A549 treated with GW870086 at 1 μM for 4 hours (cell line): ENCODE data around the gene DNAJC8. TPM values are rescaled to one million over a fixed set of nuclear protein-coding genes. Genes with fewer than 3 reads are reported as not detected.

Experiments
- total RNA-seq: library from RNA; stranded (reverse); fragments of 200-300 nt; extraction: Qiagen RNA extraction; gene quantifications from 5 replicates; pipeline ENCODE4 v1.2.3, GENCODE V29; 2022; ENCODE audit warnings: low read depth

Gene DNAJC8
- 68.2 to 73.3 TPM (median 70.7 TPM) in 5 replicates for total RNA-seq

GRCh38 chr1:28232558-28233263 lies at the start of gene DNAJC8:
DNAJC8 (minus strand) TSS chr1:28233029; CDS start chr1:28232998, 31 bp downstream.

GRCh38 chr1:28259252-28259933 lies 26.6 kb upstream of the DNAJC8 start, which contains the start of gene SESN2:
SESN2 (plus strand) TSS chr1:28259518; CDS start chr1:28259848, 330 bp downstream.

GRCh38 chr1:28235755-28236655 lies 3.2 kb upstream of the DNAJC8 start, which contains the start of gene ATP5IF1:
ATP5IF1 (plus strand) TSS chr1:28236124; CDS start chr1:28236184, 60 bp downstream.

GRCh38 chr1:28176492-28177470 lies 56.0 kb downstream of the DNAJC8 start, which contains the start of gene PTAFR:
PTAFR (minus strand) TSS chr1:28176690; CDS start chr1:28151021, 25,669 bp downstream.

Other genes with a start within 250 kb of the DNAJC8 start
- gene EYA3, start 144.4 kb downstream of the DNAJC8 start, total RNA-seq, result 6.0 to 6.7 TPM (median 6.6 TPM) in 5 replicates
- 0.09 to 0.27 TPM (median 0.23 TPM) in 5 replicates for gene PTAFR, start 56.3 kb downstream of the DNAJC8 start, total RNA-seq
- gene ATP5IF1, start 3.1 kb upstream of the DNAJC8 start, total RNA-seq, result 152 to 176 TPM (median 169 TPM) in 5 replicates
- 6.1 to 9.7 TPM (median 8.1 TPM) in 5 replicates for gene SESN2, start 26.5 kb upstream of the DNAJC8 start, total RNA-seq
- 14.2 to 17.8 TPM (median 16.7 TPM) in 5 replicates for gene MED18, start 96.0 kb upstream of the DNAJC8 start, total RNA-seq
- gene PHACTR4, start 136.7 kb upstream of the DNAJC8 start, total RNA-seq, result 22.7 to 26.0 TPM (median 23.4 TPM) in 5 replicates